Right lobe of liver (tissue), 6 donors: ENCODE results near the gene NPFFR1. TPM values are rescaled to one million over a fixed set of nuclear protein-coding genes. Genes with fewer than 3 reads are reported as not detected.

ENCODE experiments used
- ATAC-seq, 4 donors: fragments of 200-7000 bp; cut with Tn5 transposase; one replicate each; pipeline ENCODE4 v1.9.1; 2020; ENCODE audit warnings: mild to moderate bottlenecking in 4 of 4, moderate library complexity in 4 of 4
- DNase-seq, 3 donors: peaks; one replicate each; pipeline ENCODE4 v3.0.0-alpha.2; 2020
- H3K27ac ChIP-seq, 3 donors: fragments of 200-600 bp; one replicate each; pipeline ENCODE4 v1.8.0; 2022
- H3K27me3 ChIP-seq, 2 donors: fragments of 200-600 bp; one replicate each; pipeline ENCODE4 v1.8.0; 2022
- H3K36me3 ChIP-seq, 4 donors: fragments of 200-600 bp; sonication (generic) in 1 of 4; one replicate each; pipeline versions ENCODE4 v1.5.1 to v1.8.0; 2017 to 2022; ENCODE audit warnings: control low read depth in 1 of 4
- H3K4me1 ChIP-seq, 4 donors: fragments of 200-600 bp; sonication (generic) in 1 of 4; one replicate each; pipeline versions ENCODE4 v1.5.1 to v1.8.0; 2017 to 2022; ENCODE audit warnings: control low read depth in 1 of 4
- H3K4me3 ChIP-seq, 3 donors: fragments of 200-600 bp; one replicate each; pipeline ENCODE4 v1.8.0; 2022
- H3K9me3 ChIP-seq, 4 donors: fragments of 200-600 bp; sonication (generic) in 1 of 4; one replicate each; pipeline versions ENCODE4 v1.5.1 to v1.8.0; 2017 to 2022; ENCODE audit warnings: control low read depth in 1 of 4
- CTCF ChIP-seq, 4 donors: fragments of 200-600 bp in 3 of 4; fragments of 450-650 bp in 1 of 4; IDR thresholded peaks; one replicate each; pipeline versions ENCODE4 v1.5.1 to v1.8.0; 2016 to 2022; ENCODE audit warnings: antibody characterized with exemption in 4 of 4, mild to moderate bottlenecking in 2 of 4
- POLR2A ChIP-seq: fragments of 450-650 bp; IDR thresholded peaks from one replicate; pipeline ENCODE4 v1.6.1; 2017; ENCODE audit warnings: antibody characterized with exemption, mild to moderate bottlenecking
- WGBS: methylation state at CpG from one replicate; pipeline ENCODE4 v1.1.6; 2018; ENCODE audit warnings: low coverage, low lambda C conversion rate; ENCODE audit not compliant: insufficient coverage; ENCODE audit errors: missing lambda C conversion rate; 5-methylcytosine and 5-hydroxymethylcytosine counted together
- intact Hi-C, 2 donors: fragments of 100-400 bp; cut with DNase I; formaldehyde crosslinking; loops; one replicate each; pipeline versions ENCODE4 v1.11.2 to v1.14.1; 2022
- total RNA-seq, 6 experiments: library from RNA; depleted of rRNA in 2 of 6; stranded (reverse); fragments of >200 nt in 2 of 6; fragmentation: NEBNext Ultra II Directional in 3 of 6; extraction: Animal tissue kit (Norgen Biotek cat#: 25700) in 3 of 6; gene quantifications; one replicate each; pipeline versions ENCODE4 v1.1.0 to v1.2.4, GENCODE V29; 2016 to 2023
- donor health status: DM: no; HTN: yes; CAD: no.
- donor health status: DM: no; HTN: no; CAD: no.
- donor health status: DM: no; HTN: no; CAD: no.
- donor health status: DM: no; HTN: yes; CAD: no.
- donor health status: DM: no; HTN: yes; CAD: no.

Gene NPFFR1
- total RNA-seq, 6 experiments from 2014 or later, result not detected

GRCh38 chr10:70271996-70272924 lies 11.5 kb downstream of the NPFFR1 start:
- Histone ChIP-seq H3K36me3 (no peaks in the 10 kb centered on the region), H3K27ac (no peak overlapping the region), H3K9me3 (no peaks in the 10 kb centered on the region), H3K4me3 (no peak overlapping the region), H3K4me1 (no peaks in the 10 kb centered on the region), H3K27me3 (no peaks in the 10 kb centered on the region)
- no peak for ATAC-seq
- 79% methylated on average over 14 of the region's 17 CpGs for WGBS
- intact Hi-C loops, result no loop called here
- DNase-seq, result no peak
- no peak for TF ChIP-seq POLR2A
- TF ChIP-seq CTCF (IDR thresholded peaks at IDR 0.05), result no peak

GRCh38 chr10:70270952-70271351 lies 12.9 kb downstream of the NPFFR1 start:
- no peak overlapping the region for H3K4me3 ChIP-seq
- intact Hi-C loops, result no loop called here
- no peak overlapping the region for H3K27ac ChIP-seq
- WGBS, result 73% methylated on average over 2 of the region's 2 CpGs
- ATAC-seq (no peak), DNase-seq (no peak)
- no peaks in the 10 kb centered on the region for H3K4me1 ChIP-seq
- no peaks in the 10 kb centered on the region for H3K36me3 ChIP-seq
- H3K9me3 ChIP-seq, result no peaks in the 10 kb centered on the region
- H3K27me3 ChIP-seq, result no peaks in the 10 kb centered on the region
- TF ChIP-seq CTCF (IDR thresholded peaks at IDR 0.05), result no peak
- TF ChIP-seq POLR2A, result no peak

- WGBS, result 91% methylated on average over 3 of the region's 3 CpGs
- Histone ChIP-seq H3K27me3 (no peaks in the 10 kb centered on the region), H3K4me1 (no peaks in the 10 kb centered on the region), H3K36me3 (no peaks in the 10 kb centered on the region), H3K27ac (no peak overlapping the region), H3K4me3 (no peak overlapping the region), H3K9me3 (no peaks in the 10 kb centered on the region)
- ATAC-seq, result no peak
- no peak for DNase-seq
- intact Hi-C loops, result no loop called here
- TF ChIP-seq CTCF (IDR thresholded peaks at IDR 0.05), result no peak
- TF ChIP-seq POLR2A, result no peak
Measured at GRCh38 chr10:70269741-70270140, 14.1 kb downstream of the NPFFR1 start.

GRCh38 chr10:70268376-70268775 lies 15.4 kb downstream of the NPFFR1 start:
- H3K9me3 ChIP-seq, result no peaks in the 10 kb centered on the region
- no peak overlapping the region for H3K4me3 ChIP-seq
- intact Hi-C loops, result no loop called here
- H3K27me3 ChIP-seq, result no peaks in the 10 kb centered on the region
- no peaks in the 10 kb centered on the region for H3K4me1 ChIP-seq
- TF ChIP-seq CTCF (IDR thresholded peaks at IDR 0.05) (no peak), POLR2A (no peak)
- no peak overlapping the region for H3K27ac ChIP-seq
- ATAC-seq (no peak), DNase-seq (no peak)
- WGBS, result 70% methylated on average over 4 of the region's 4 CpGs
- no peaks in the 10 kb centered on the region for H3K36me3 ChIP-seq
